ENCODE measurements around the gene ENTPD2.

The ENTPD2 gene

GRCh38 chr9:137065336-137065967 lies 11.6 kb upstream of the ENTPD2 start:
- H3K9me3 ChIP-seq (ENCODE audit: insufficient read depth, low read length): no peaks in the 10 kb centered on the region
- TF ChIP-seq CTCF (IDR thresholded peaks at IDR 0.05; ENCODE audit: insufficient read depth, low read length, poor library complexity, severe bottlenecking) (no peak), EZH2phosphoT487 (conservative IDR thresholded peaks at IDR 0.05; ENCODE audit: low read length) (no peak)
- no peak overlapping the region for H3K4me3 ChIP-seq (ENCODE audit: insufficient read depth, low read length, poor library complexity, severe bottlenecking)

GRCh38 chr9:137064880-137065164 lies 11.0 kb upstream of the ENTPD2 start:
- H3K4me2 ChIP-seq (ENCODE audit: low read depth, low read length, poor library complexity, severe bottlenecking): no peak overlapping the region
- H3F3A ChIP-seq (ENCODE audit: insufficient read depth): peaks cover 13% of the 10 kb centered on the region
- H3K27me3 ChIP-seq (ENCODE audit: low read length): no peaks in the 10 kb centered on the region
- no peaks in the 10 kb centered on the region for H3K9me3 ChIP-seq (ENCODE audit: insufficient read depth, low read length)
- no peaks in the 10 kb centered on the region for H3K9me2 ChIP-seq (replicated peaks; ENCODE audit: insufficient read depth, low read length)
- H4K20me1 ChIP-seq (ENCODE audit: low read depth, low read length): no peaks in the 10 kb centered on the region
- no peak overlapping the region for H3K9ac ChIP-seq (ENCODE audit: low read length)
- no peaks in the 10 kb centered on the region for H3K36me3 ChIP-seq (ENCODE audit: low read length)
- TF ChIP-seq CTCF (IDR thresholded peaks at IDR 0.05; ENCODE audit: insufficient read depth, low read length, poor library complexity, severe bottlenecking): no peak
- no peak for TF ChIP-seq EZH2phosphoT487 (conservative IDR thresholded peaks at IDR 0.05; ENCODE audit: low read length)
- H2AFZ ChIP-seq (ENCODE audit: low read depth, low read length, severe bottlenecking): no peak overlapping the region
- peaks cover 12% of the 10 kb centered on the region for H3K79me2 ChIP-seq (ENCODE audit: insufficient read depth, low read length)
- H3K27ac ChIP-seq (ENCODE audit: low read depth, low read length): no peak overlapping the region
- H3K4me3 ChIP-seq (ENCODE audit: insufficient read depth, low read length, poor library complexity, severe bottlenecking): no peak overlapping the region

More at GRCh38 chr9:137065336-137065967, 11.6 kb upstream of the ENTPD2 start:
- Histone ChIP-seq H4K20me1 (ENCODE audit: low read depth, low read length) (no peaks in the 10 kb centered on the region), H3K27ac (ENCODE audit: low read depth, low read length) (no peak overlapping the region), H3K9me2 (replicated peaks; ENCODE audit: insufficient read depth, low read length) (no peaks in the 10 kb centered on the region), H3K9ac (ENCODE audit: low read length) (no peak overlapping the region), H3K27me3 (ENCODE audit: low read length) (no peaks in the 10 kb centered on the region), H3K36me3 (ENCODE audit: low read length) (no peaks in the 10 kb centered on the region), H2AFZ (ENCODE audit: low read depth, low read length, severe bottlenecking) (no peak overlapping the region), H3K79me2 (ENCODE audit: insufficient read depth, low read length) (peaks cover 12% of the 10 kb centered on the region), H3F3A (ENCODE audit: insufficient read depth) (peaks cover 13% of the 10 kb centered on the region), H3K4me2 (ENCODE audit: low read depth, low read length, poor library complexity, severe bottlenecking) (no peak overlapping the region)

- no peak overlapping the region for H3K4me3 ChIP-seq (ENCODE audit: insufficient read depth, low read length, poor library complexity, severe bottlenecking)
- H4K20me1 ChIP-seq (ENCODE audit: low read depth, low read length): no peaks in the 10 kb centered on the region
- H3K9me2 ChIP-seq (replicated peaks; ENCODE audit: insufficient read depth, low read length): no peaks in the 10 kb centered on the region
- H3F3A ChIP-seq (ENCODE audit: insufficient read depth): peaks cover 13% of the 10 kb centered on the region
- H3K9me3 ChIP-seq (ENCODE audit: insufficient read depth, low read length): no peaks in the 10 kb centered on the region
- no peaks in the 10 kb centered on the region for H3K36me3 ChIP-seq (ENCODE audit: low read length)
- TF ChIP-seq CTCF (IDR thresholded peaks at IDR 0.05; ENCODE audit: insufficient read depth, low read length, poor library complexity, severe bottlenecking) (peak; percentile 77), EZH2phosphoT487 (conservative IDR thresholded peaks at IDR 0.05; ENCODE audit: low read length) (no peak)
- H3K4me2 ChIP-seq (ENCODE audit: low read depth, low read length, poor library complexity, severe bottlenecking): no peak overlapping the region
- no peaks in the 10 kb centered on the region for H3K27me3 ChIP-seq (ENCODE audit: low read length)
- no peak overlapping the region for H3K27ac ChIP-seq (ENCODE audit: low read depth, low read length)
- no peak overlapping the region for H3K9ac ChIP-seq (ENCODE audit: low read length)
- H3K79me2 ChIP-seq (ENCODE audit: insufficient read depth, low read length): peaks cover 7% of the 10 kb centered on the region
- H2AFZ ChIP-seq (ENCODE audit: low read depth, low read length, severe bottlenecking): no peak overlapping the region
These were observed 10.4 kb upstream of the ENTPD2 start for GRCh38 chr9:137064027-137064879.
